Measurements from ENCODE around the gene C1QTNF1.

- TF ChIP-seq CTCF (IDR thresholded peaks at IDR 0.05) (peak in 3 of 6 experiments; percentile 47 to 54 (median 48)), POLR2A (IDR thresholded peaks at IDR 0.05) (no peak)
These were observed 25.5 kb upstream of the C1QTNF1 start for GRCh38 chr17:78998311-78999055.

All from Peyer's patch (tissue), 4 donors.